Endothelial cell of umbilical vein (primary cell): ENCODE data around the gene GALNT17.

Experiments
- EZH2 ChIP-seq: IDR thresholded peaks from 2 replicates; pipeline ENCODE4 v1.6.1; 2012; ENCODE audit warnings: borderline replicate concordance, low read depth, mild to moderate bottlenecking, moderate library complexity, low read length, inconsistent platforms; ENCODE audit not compliant: severe bottlenecking
- POLR2AphosphoS5 ChIP-seq: IDR thresholded peaks from 2 replicates; pipeline ENCODE4 v1.6.1; 2012; ENCODE audit warnings: low read depth, mild to moderate bottlenecking, control low read depth, low read length, moderate library complexity; ENCODE audit not compliant: insufficient read depth
- TF ChIP-seq, protein P1 (sequence below), 2 donors: IDR thresholded peaks; 1 replicate in 1 of 2; 2 replicates in 1 of 2; pipeline ENCODE4 v1.5.1; 2011; ENCODE audit warnings: low read length in 2 of 2, mild to moderate bottlenecking in 2 of 2, moderate library complexity in 2 of 2, control low read depth in 1 of 2, inconsistent platforms in 1 of 2, low read depth in 1 of 2; ENCODE audit not compliant: insufficient read depth in 1 of 2; ENCODE audit errors: extremely low read depth in 1 of 2

GRCh38 chr7:71517940-71518699, 386.2 kb downstream of the GALNT17 start:
- TF ChIP-seq, protein P1, sequence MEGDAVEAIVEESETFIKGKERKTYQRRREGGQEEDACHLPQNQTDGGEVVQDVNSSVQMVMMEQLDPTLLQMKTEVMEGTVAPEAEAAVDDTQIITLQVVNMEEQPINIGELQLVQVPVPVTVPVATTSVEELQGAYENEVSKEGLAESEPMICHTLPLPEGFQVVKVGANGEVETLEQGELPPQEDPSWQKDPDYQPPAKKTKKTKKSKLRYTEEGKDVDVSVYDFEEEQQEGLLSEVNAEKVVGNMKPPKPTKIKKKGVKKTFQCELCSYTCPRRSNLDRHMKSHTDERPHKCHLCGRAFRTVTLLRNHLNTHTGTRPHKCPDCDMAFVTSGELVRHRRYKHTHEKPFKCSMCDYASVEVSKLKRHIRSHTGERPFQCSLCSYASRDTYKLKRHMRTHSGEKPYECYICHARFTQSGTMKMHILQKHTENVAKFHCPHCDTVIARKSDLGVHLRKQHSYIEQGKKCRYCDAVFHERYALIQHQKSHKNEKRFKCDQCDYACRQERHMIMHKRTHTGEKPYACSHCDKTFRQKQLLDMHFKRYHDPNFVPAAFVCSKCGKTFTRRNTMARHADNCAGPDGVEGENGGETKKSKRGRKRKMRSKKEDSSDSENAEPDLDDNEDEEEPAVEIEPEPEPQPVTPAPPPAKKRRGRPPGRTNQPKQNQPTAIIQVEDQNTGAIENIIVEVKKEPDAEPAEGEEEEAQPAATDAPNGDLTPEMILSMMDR (IDR thresholded peaks at IDR 0.05; ENCODE audit: extremely low read depth in 1 of 2, insufficient read depth in 1 of 2, low read depth in 1 of 2, low read length in 2 of 2) = no peak
- TF ChIP-seq POLR2AphosphoS5 = no peak
- no peak for TF ChIP-seq EZH2
